ENCODE data around the gene TUBGCP2.

The TUBGCP2 gene

GRCh38 chr10:133339708-133340380, 31.2 kb upstream of the TUBGCP2 start:
- no peak for DNase-seq

- no peak for DNase-seq
These were observed 29.7 kb upstream of the TUBGCP2 start for GRCh38 chr10:133338080-133339071.

GRCh38 chr10:133337370-133337725, 28.7 kb upstream of the TUBGCP2 start:
- DNase-seq = no peak

- DNase-seq = peak; percentile 71
These were observed 28.1 kb upstream of the TUBGCP2 start, which contains the start of gene CALY for GRCh38 chr10:133336577-133337369. Gene CALY, minus strand, starts transcription at chr10:133336896. Its CDS starts 7,907 bp downstream, at chr10:133328989.

- no peak for DNase-seq
These were observed 27.5 kb upstream of the TUBGCP2 start for GRCh38 chr10:133336118-133336576.

- DNase-seq = peak; percentile 85
These were observed 26.8 kb upstream of the TUBGCP2 start for GRCh38 chr10:133335246-133336117.

GRCh38 chr10:133334503-133335245, 26.0 kb upstream of the TUBGCP2 start:
- peak; percentile 57 for DNase-seq

GRCh38 chr10:133332936-133333699, 24.4 kb upstream of the TUBGCP2 start:
- no peak for DNase-seq

- DNase-seq = peak; percentile 95
These were observed 21.0 kb upstream of the TUBGCP2 start for GRCh38 chr10:133329491-133330202.

GRCh38 chr10:133328358-133329343, 20.0 kb upstream of the TUBGCP2 start:
- no peak for DNase-seq

- no peak for DNase-seq
These were observed 19.1 kb upstream of the TUBGCP2 start for GRCh38 chr10:133327651-133328357.

- no peak for DNase-seq
These were observed 18.3 kb upstream of the TUBGCP2 start for GRCh38 chr10:133326745-133327650.

GRCh38 chr10:133326223-133326551, 17.5 kb upstream of the TUBGCP2 start:
- DNase-seq = no peak

- DNase-seq = no peak
These were observed 17.0 kb upstream of the TUBGCP2 start for GRCh38 chr10:133325440-133326222.

- no peak for DNase-seq
These were observed 16.2 kb upstream of the TUBGCP2 start for GRCh38 chr10:133324857-133325260.
